KMS-11 (cell line): ENCODE results near the gene FMNL2.

Source experiments
- H2AFZ ChIP-seq: fragments of 200-600 bp; sonication (generic); 2 replicates; pipeline ENCODE4 v1.6.1; 2016; ENCODE audit warnings: antibody characterized with exemption, mixed run types, low read depth
- H3K27ac ChIP-seq: fragments of 200-600 bp; sonication (generic); 2 replicates; pipeline ENCODE4 v1.6.1; 2016; ENCODE audit warnings: mild to moderate bottlenecking, mixed run types
- H3K27me3 ChIP-seq: fragments of 200-600 bp; sonication (generic); 2 replicates; pipeline ENCODE4 v1.6.1; 2017; ENCODE audit warnings: mild to moderate bottlenecking, low read depth, mixed run types, moderate library complexity; ENCODE audit not compliant: insufficient read depth
- H3K36me3 ChIP-seq: fragments of 200-600 bp; sonication (generic); 2 replicates; pipeline ENCODE4 v1.6.1; 2017; ENCODE audit warnings: mild to moderate bottlenecking, mixed run types; ENCODE audit not compliant: insufficient read depth
- H3K4me1 ChIP-seq: fragments of 200-600 bp; sonication (generic); 2 replicates; pipeline ENCODE4 v1.6.1; 2016; ENCODE audit warnings: mild to moderate bottlenecking, low read depth, mixed run types; ENCODE audit not compliant: poor library complexity, severe bottlenecking
- H3K4me2 ChIP-seq: fragments of 200-600 bp; sonication (generic); 2 replicates; pipeline ENCODE4 v1.7.0; 2016; ENCODE audit warnings: mild to moderate bottlenecking, mixed run types
- H3K4me3 ChIP-seq: fragments of 200-600 bp; sonication (generic); IDR thresholded peaks from 2 replicates; pipeline ENCODE4 v1.6.1; 2017; ENCODE audit warnings: low read depth, low read length, mixed read lengths; ENCODE audit not compliant: insufficient read depth
- H3K79me2 ChIP-seq: fragments of 200-600 bp; sonication (generic); 2 replicates; pipeline ENCODE4 v1.6.1; 2016; ENCODE audit warnings: low read depth, mixed run types; ENCODE audit not compliant: insufficient read depth
- H3K9ac ChIP-seq: fragments of 200-600 bp; sonication (generic); 2 replicates; pipeline ENCODE4 v1.6.1; 2016; ENCODE audit warnings: mild to moderate bottlenecking, mixed run types
- H4K20me1 ChIP-seq: fragments of 200-600 bp; sonication (generic); 2 replicates; pipeline ENCODE4 v1.6.1; 2016; ENCODE audit warnings: mild to moderate bottlenecking, mixed run types; ENCODE audit not compliant: insufficient read depth
- TF ChIP-seq, protein P1 (sequence below): fragments of 200-600 bp; sonication (generic); conservative IDR thresholded peaks from 2 replicates; pipeline ENCODE4 v1.6.1; 2017; ENCODE audit warnings: low read depth, mild to moderate bottlenecking, antibody characterized with exemption, low read length, moderate library complexity, mixed read lengths

FMNL2 gene

DNA sequence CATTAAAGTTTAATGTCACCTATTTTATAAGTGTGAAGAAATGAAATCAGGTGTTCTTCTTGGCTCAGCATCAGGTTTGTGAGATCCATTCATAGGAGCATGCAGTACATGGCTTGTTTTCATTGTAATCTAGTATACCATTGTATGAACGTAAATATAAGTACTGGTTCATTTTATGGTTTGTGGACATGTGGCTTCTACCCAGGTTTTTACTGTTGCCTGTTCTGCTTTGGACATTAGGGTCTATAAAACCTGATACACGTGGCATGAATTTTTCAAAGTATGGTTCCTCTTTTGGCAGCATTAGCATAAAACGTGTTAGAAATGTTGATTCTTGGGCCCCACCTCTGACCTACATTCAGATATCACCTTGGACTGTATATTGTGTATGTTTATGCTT, 206.7 kb downstream of the FMNL2 start:
- no peaks in the 10 kb centered on the region for H3K4me1 ChIP-seq
- H3K27ac ChIP-seq, result no peak overlapping the region
- H3K9ac ChIP-seq, result no peak overlapping the region
- H3K27me3 ChIP-seq, result no peaks in the 10 kb centered on the region
- no peaks in the 10 kb centered on the region for H4K20me1 ChIP-seq
- no peak overlapping the region for H2AFZ ChIP-seq
- H3K4me3 ChIP-seq, result no peak overlapping the region
- H3K4me2 ChIP-seq, result no peak overlapping the region
- H3K36me3 ChIP-seq, result no peaks in the 10 kb centered on the region
- no peaks in the 10 kb centered on the region for H3K79me2 ChIP-seq
- TF ChIP-seq, protein P1, sequence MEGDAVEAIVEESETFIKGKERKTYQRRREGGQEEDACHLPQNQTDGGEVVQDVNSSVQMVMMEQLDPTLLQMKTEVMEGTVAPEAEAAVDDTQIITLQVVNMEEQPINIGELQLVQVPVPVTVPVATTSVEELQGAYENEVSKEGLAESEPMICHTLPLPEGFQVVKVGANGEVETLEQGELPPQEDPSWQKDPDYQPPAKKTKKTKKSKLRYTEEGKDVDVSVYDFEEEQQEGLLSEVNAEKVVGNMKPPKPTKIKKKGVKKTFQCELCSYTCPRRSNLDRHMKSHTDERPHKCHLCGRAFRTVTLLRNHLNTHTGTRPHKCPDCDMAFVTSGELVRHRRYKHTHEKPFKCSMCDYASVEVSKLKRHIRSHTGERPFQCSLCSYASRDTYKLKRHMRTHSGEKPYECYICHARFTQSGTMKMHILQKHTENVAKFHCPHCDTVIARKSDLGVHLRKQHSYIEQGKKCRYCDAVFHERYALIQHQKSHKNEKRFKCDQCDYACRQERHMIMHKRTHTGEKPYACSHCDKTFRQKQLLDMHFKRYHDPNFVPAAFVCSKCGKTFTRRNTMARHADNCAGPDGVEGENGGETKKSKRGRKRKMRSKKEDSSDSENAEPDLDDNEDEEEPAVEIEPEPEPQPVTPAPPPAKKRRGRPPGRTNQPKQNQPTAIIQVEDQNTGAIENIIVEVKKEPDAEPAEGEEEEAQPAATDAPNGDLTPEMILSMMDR, result no peak

DNA sequence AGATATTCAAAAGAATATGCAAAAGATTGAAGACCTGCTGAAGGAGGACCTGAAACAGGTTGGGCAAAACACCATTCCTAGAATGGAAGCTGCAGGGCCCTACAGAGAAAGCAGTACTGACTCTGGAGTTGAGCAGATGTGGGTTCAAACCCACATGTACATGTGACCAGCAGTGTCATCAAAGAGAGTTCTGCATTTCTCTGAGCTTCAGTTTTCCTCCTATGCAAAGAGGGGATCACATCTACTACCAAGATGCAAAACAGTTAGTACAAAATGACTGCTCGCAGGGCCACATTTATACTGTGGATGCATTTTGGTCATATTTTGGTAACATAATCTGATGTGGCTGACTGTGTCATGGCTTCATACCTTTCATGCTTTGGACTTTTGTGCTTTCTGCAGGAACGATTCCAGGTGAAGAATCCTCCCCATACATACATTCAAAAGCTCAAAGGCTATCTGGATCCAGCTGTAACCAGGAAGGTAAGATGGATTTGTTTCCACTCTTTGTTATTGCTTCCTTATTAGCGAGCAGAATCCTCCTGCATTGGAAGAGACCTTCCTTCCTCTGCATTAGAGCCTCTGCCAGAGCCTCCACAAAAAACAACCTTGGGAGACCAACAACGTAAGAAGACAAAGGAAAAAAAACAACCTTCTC, 207.5 kb downstream of the FMNL2 start:
- Histone ChIP-seq H2AFZ (no peak overlapping the region), H3K27ac (no peak overlapping the region), H3K36me3 (no peaks in the 10 kb centered on the region), H3K4me2 (no peak overlapping the region), H3K4me3 (no peak overlapping the region), H4K20me1 (no peaks in the 10 kb centered on the region), H3K79me2 (no peaks in the 10 kb centered on the region), H3K27me3 (no peaks in the 10 kb centered on the region), H3K9ac (no peak overlapping the region), H3K4me1 (no peaks in the 10 kb centered on the region)
- TF ChIP-seq, protein P1, result no peak

DNA sequence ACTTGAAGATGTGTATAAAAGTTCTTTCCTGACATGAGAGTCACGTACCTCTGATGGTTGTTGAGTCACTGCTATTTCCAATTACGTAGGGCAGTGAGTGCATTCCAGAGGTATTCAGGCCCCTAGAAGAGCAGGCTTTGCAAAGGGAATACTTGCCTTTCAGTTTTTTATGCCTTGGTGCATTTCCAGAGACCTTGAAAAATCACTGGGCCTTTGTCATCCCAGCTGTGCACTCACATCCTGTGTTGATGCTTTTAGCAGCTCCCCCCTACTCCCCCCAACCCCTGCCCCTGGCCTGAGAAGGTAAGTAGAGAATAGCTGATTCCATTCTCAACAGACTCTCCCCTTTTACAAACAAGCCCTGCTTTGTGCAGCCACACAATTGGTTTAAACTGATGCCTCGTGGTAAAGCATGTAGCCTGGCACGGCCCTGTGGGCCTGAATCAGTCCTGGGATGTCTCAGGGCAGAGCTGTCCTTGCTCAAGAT, 208.1 kb downstream of the FMNL2 start:
- no peaks in the 10 kb centered on the region for H3K27me3 ChIP-seq
- H3K4me2 ChIP-seq, result no peak overlapping the region
- H3K9ac ChIP-seq, result no peak overlapping the region
- H3K79me2 ChIP-seq, result no peaks in the 10 kb centered on the region
- H3K4me3 ChIP-seq, result no peak overlapping the region
- TF ChIP-seq, protein P1, result no peak
- H4K20me1 ChIP-seq, result no peaks in the 10 kb centered on the region
- H3K27ac ChIP-seq, result no peak overlapping the region
- H3K4me1 ChIP-seq, result no peaks in the 10 kb centered on the region
- no peak overlapping the region for H2AFZ ChIP-seq
- no peaks in the 10 kb centered on the region for H3K36me3 ChIP-seq

DNA sequence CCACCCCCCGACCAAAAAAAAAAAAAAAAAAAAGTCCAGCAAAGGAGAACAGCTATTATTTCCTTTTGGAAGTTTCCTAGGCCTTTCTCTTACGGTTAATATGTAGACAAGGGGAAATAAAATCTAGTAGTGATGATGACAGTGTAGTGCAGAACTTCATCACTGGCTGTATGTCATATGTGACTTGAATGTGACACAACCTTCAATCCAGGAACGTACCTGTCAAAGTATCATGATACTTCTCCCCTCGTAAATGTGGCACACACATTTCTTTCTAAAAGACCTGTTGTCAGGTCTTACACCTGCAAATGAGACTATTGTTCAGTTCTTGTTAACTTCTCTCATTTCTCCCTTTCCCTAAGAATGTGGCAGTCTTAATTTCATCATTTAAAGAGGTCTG, 208.7 kb downstream of the FMNL2 start:
- Histone ChIP-seq H2AFZ (no peak overlapping the region), H3K4me1 (no peaks in the 10 kb centered on the region), H3K4me3 (no peak overlapping the region), H3K36me3 (no peaks in the 10 kb centered on the region), H3K27ac (no peak overlapping the region), H3K9ac (no peak overlapping the region), H3K4me2 (no peak overlapping the region), H3K27me3 (no peaks in the 10 kb centered on the region), H3K79me2 (no peaks in the 10 kb centered on the region), H4K20me1 (no peaks in the 10 kb centered on the region)
- TF ChIP-seq, protein P1, result no peak
